Measurements from ENCODE around the gene MSL3.

- TF ChIP-seq TAF1 (IDR thresholded peaks at IDR 0.05; ENCODE audit: low read depth) (no peak), CTCF (IDR thresholded peaks at IDR 0.05; ENCODE audit: poor library complexity, severe bottlenecking) (no peak), POLR2AphosphoS5 (IDR thresholded peaks at IDR 0.05) (no peak), SMC3 (conservative IDR thresholded peaks at IDR 0.05; ENCODE audit: poor library complexity) (no peak)
- TF ChIP-seq, protein P1, sequence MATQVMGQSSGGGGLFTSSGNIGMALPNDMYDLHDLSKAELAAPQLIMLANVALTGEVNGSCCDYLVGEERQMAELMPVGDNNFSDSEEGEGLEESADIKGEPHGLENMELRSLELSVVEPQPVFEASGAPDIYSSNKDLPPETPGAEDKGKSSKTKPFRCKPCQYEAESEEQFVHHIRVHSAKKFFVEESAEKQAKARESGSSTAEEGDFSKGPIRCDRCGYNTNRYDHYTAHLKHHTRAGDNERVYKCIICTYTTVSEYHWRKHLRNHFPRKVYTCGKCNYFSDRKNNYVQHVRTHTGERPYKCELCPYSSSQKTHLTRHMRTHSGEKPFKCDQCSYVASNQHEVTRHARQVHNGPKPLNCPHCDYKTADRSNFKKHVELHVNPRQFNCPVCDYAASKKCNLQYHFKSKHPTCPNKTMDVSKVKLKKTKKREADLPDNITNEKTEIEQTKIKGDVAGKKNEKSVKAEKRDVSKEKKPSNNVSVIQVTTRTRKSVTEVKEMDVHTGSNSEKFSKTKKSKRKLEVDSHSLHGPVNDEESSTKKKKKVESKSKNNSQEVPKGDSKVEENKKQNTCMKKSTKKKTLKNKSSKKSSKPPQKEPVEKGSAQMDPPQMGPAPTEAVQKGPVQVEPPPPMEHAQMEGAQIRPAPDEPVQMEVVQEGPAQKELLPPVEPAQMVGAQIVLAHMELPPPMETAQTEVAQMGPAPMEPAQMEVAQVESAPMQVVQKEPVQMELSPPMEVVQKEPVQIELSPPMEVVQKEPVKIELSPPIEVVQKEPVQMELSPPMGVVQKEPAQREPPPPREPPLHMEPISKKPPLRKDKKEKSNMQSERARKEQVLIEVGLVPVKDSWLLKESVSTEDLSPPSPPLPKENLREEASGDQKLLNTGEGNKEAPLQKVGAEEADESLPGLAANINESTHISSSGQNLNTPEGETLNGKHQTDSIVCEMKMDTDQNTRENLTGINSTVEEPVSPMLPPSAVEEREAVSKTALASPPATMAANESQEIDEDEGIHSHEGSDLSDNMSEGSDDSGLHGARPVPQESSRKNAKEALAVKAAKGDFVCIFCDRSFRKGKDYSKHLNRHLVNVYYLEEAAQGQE (IDR thresholded peaks at IDR 0.05; ENCODE audit: borderline replicate concordance) = no peak
Measured at GRCh38 chrX:11793734-11794133, 35.7 kb downstream of the MSL3 start.

Data from neural cell (in vitro differentiated cells).